Keratinocyte (primary cell): ENCODE results near the gene CPS1.

Experiments used
- CTCF ChIP-seq, 3 experiments: IDR thresholded peaks in 1 of 3; conservative IDR thresholded peaks in 1 of 3; optimal IDR thresholded peaks in 1 of 3; 2 replicates in 2 of 3; 3 replicates in 1 of 3; pipeline versions ENCODE3 to v1.5.1; 2011; ENCODE audit warnings: low read length in 3 of 3, mild to moderate bottlenecking in 3 of 3, moderate library complexity in 2 of 3, control low read depth in 1 of 3, inconsistent platforms in 1 of 3; ENCODE audit not compliant: insufficient read depth in 2 of 3; ENCODE audit errors: extremely low read depth in 1 of 3
- EZH2 ChIP-seq: IDR thresholded peaks from one replicate; pipeline ENCODE4 v1.6.1; 2012; ENCODE audit warnings: inconsistent platforms, mild to moderate bottlenecking, low read length, moderate library complexity

- TF ChIP-seq CTCF (optimal IDR thresholded peaks at IDR 0.05 in 1 of 3, IDR thresholded peaks at IDR 0.05 in 1 of 3, conservative IDR thresholded peaks at IDR 0.05 in 1 of 3; ENCODE audit: extremely low read depth in 1 of 3, insufficient read depth in 2 of 3, low read length in 3 of 3) (no peak), EZH2 (no peak)
Observed at GRCh38 chr2:210647151-210647550, 90.8 kb downstream of the CPS1 start.
